HG03442 (cell line): Measurements from ENCODE around the gene NT5M.

Experiments used
- ATAC-seq: cut with Tn5 transposase; IDR thresholded peaks from one replicate; pipeline ENCODE4 v1.9.1; 2021; ENCODE audit warnings: mild to moderate bottlenecking, moderate library complexity; ENCODE audit not compliant: unreplicated experiment

NT5M gene

GRCh38 chr17:17342242-17342945 lies 39.2 kb downstream of the NT5M start:
- no peak for ATAC-seq

GRCh38 chr17:17343160-17343735 lies 40.1 kb downstream of the NT5M start:
- no peak for ATAC-seq

GRCh38 chr17:17343896-17344506 lies 40.8 kb downstream of the NT5M start:
- ATAC-seq: no peak

GRCh38 chr17:17344507-17345293 lies 41.5 kb downstream of the NT5M start:
- no peak for ATAC-seq

- ATAC-seq: no peak
Measured at GRCh38 chr17:17345294-17345597, 42.1 kb downstream of the NT5M start.

DNA sequence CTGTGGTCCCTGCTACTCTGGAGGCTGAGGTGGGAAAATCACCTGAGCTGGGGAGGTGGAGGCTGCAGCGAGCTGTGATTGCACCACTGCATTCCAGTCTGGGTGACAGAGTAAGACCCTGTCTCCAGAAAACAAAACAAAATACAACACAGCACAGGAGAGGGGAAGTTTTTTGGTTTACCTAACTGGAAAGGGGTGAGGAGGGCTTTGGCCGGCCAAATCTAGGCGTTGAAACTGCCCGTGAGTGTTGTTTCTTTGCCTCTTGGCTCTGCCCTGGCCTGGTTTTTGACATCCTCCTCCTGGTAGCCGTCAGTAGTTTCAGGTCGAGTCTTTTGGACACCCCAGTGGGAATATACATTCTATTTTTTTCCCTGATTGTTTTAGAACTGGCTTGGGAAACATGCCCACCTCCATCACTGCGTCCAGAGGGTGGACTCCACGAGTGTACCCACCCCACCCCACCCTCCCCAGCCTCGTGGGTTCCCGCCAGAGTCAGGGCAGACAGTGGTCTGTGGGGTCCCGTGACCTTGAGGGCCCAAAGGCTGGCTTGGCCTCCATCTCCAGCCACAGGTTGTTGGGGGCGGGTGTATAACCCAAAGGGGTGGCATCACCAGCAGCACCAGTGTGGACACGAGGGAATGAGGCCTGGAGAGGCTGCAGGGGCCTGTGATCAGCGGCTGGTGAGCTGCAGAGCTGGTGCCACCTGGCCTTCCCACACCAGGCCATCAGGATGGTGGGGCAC lies 42.7 kb downstream of the NT5M start:
- no peak for ATAC-seq

DNA sequence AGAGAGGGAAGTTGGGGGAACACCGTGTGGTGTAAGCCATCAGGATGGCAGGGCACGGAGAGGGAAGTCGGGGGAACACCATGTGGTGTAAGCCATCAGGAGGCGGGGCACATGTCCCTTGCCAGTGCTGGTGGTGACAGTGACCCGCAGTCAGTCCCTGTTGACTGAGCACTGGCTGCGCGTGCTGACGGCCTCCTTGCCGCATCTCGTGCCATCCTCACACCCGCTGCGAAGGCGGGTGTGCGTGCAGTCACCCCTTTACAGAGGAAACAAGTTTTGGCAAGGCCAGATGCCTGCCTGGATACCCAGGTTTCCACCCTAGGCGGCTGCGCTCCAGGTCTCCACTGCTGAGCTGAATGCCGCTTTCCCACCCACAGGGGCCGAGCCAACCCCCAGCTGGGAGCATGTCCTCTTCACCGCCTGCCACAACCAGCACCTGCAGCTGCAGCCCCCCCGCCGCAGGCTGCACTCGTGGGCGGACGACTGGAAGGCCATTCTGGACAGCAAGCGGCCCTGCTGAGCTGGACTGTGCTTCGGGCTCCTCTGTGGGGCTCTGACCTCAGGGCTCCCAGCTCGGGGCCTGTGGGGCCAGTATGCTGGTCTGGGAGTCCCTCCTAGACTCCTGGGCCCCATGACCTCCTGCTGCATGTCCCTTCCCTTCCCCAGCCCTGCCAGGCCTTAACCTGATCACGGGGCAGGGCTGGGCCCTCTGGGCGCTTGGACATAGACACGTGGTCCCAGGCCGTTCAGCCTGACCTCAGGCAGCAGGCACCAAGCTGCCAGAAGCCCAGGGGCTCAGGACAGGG lies 43.5 kb downstream of the NT5M start:
- ATAC-seq: no peak

GRCh38 chr17:17347234-17347955 lies 44.2 kb downstream of the NT5M start:
- ATAC-seq: no peak

GRCh38 chr17:17347956-17348871 lies 45.0 kb downstream of the NT5M start:
- ATAC-seq: no peak

- ATAC-seq: no peak
Measured at GRCh38 chr17:17348872-17349723, 45.9 kb downstream of the NT5M start.

GRCh38 chr17:17349724-17350106 lies 46.5 kb downstream of the NT5M start:
- ATAC-seq: no peak

- no peak for ATAC-seq
Measured at GRCh38 chr17:17350491-17351355, 47.5 kb downstream of the NT5M start.

DNA sequence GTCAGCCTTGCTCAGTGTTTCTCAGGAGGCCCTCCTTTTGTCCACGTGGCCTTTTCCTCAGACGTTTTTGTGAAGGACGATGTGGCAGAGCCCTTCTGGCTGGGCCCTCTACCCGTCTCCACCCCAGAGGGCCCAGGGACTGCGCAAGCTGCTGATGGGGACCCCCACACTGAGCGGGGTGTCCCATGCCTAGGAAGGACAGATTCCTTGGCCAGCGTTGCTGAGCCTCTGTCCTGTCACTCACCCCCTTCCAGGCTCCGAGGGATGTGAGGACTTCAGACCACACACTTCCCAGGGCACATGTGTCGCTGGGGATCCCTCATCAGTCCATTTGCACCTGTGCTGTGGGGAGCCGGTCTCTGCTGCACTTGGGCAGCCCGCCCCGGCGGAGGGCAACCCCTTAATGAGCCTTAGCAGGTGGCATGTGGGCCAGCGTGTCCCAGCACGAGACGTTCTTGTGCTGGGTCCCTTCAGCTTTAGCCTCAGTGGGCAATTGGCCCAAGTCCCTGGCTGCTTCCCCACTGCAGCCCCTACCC lies 48.3 kb downstream of the NT5M start:
- no peak for ATAC-seq

DNA sequence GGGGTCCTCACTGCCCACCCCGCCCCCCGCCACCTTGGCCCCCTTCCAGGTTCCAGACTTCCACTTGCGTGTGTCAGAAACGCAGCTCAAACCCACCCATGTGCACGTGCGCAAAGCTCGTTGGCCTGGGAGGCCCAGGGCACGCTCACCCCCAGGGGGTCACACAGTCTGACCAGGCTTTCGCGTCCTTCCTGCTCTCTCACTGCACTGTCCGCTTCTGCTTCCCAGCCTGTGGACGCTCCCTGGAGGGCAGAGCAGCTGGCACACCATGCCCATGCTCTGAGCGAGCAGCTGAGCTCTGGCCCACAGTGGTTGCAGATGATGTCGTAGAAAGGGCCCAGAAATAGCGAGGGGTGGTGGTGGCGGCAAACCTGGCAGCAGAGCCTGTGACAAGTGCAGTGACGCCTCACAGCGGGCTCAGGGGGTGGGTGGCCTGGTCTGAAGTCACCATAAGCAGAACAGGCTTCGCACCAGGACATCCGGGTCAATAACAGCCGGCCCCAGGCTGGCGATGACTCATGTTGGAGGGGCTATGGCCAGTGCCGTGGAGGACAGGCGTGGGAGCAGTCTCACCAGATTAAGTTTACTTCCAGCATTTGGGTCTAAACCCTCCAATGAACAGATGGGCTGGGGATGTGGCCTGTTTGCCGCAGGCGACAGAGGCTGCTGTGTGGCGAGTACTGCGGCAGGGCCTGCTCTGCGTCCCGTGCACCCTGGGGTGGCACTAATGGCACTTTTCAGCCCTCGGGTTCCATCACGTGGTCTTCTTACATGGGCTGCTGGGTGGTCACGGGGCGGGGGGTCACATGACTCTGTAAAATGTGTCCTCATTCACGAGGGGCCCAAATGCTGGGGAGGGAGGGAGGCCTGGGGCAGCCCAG lies 49.0 kb downstream of the NT5M start:
- ATAC-seq: no peak

DNA sequence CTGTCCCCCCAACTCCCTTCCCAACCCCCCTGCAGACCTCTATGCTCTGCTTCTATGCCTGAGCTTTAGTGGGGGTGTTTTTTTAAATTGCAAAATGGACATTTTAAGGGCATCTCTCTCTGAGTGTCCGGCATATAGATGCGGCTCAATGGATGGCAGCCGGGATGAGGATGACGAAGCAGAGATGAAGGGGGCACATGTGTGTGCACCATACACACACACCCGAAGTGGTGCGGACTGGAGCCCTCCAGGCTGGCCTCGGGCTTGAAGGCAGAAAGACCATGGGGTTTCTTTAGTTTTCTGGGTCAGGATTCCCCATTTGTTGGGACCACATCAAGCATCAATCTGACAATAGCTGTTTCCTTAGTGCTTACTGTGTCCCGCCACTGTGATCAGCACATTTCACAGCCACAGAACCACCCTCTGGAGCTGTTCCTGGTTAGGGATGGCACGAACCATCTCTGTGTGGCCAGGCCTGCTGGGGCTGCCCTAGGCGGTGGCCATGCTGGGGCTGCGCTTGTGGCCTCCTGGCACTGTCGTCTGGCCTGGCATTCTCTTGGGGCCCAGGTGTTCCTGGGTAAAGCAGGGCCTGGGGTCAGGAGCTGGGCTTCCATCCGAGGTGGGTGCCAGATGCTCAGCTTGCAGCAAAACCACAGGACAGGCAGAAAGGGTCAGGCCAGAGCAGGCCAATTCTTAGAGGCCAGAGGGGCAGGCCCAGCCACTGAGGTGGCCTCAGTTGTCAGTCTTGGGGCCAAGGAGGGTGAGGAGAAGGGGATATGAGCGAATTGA lies 49.9 kb downstream of the NT5M start:
- ATAC-seq: no peak
